IPS DF 19.7 (cell line): ENCODE measurements around the gene LEFTY1.
"Not testable (repeated sequence)": the region's sequence is repeated elsewhere in the genome, so short reads cannot be mapped to it uniquely, and the experiment has no call there.

Experiments used
- DNase-seq: peaks from one replicate; pipeline ENCODE4 v3.0.0-alpha.2; 2013; ENCODE audit warnings: low read depth, low spot score

The LEFTY1 gene

GRCh38 chr1:225849925-225850324, 39.0 kb downstream of the LEFTY1 start:
- DNase-seq = no peak

DNA sequence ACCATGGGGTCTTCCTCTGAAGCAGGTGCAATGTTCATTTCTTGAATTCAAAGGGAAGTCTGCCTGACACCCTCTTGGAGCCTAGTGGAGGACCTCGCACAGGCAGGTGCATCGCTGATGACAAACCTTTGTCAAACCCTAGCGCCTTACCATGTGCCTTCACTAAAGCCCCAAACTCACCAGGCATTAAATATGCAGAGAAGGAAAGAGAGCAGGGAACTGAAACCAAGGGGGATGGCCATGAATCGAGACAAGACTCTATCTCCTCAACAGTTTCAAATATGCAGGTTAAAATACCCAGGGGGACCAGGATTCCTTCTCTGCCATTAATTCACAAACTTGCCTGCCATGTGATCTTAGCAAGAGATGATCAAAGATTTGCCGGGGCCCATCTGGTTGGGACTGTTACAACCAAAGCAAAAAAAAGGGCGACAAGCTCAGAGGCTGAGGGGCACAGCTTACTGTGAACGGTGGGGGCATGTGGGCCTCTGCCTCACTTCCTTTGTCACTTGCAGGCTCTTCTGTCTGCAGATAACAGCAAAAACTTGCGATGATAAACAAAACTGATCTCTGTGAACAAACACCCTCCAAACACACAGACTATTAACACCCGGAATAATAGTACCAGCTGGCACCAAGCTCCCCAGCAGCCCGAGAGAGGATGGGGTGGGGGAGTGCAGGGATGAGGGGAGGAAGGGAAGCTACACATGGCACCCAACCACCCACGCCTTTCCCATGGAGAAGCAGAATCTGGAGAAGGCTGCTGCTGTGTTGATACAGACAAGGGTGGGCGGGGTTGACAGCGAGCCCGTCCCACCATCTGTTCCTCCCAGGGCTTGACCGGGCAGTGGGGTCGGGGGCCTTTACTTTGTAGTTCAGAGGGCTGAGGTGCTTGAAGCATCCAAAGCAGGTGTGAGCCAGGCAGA, 40.7 kb downstream of the LEFTY1 start:
- DNase-seq = no peak

DNA sequence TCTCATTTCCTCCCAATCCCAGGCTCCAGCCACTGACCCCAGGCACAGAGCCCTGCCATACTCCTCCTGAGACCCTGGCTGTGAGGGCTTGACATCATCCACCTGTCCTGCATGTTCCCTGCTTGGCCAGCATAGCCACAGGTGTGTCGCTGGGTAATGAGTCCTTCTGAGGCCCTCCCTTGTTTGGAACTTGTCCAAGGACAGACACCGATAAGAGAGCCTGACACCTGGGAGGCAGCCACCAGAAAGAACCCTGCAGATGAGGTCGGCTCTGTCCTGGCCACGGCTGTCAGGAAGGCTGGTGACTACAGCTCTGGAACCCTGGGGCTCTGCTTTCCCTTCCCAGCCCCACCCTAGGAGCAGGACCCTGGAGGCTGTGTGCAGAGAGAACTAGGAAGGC, 41.3 kb downstream of the LEFTY1 start:
- DNase-seq = no peak

- no peak for DNase-seq
These were observed 42.3 kb downstream of the LEFTY1 start for GRCh38 chr1:225846331-225847310.

- DNase-seq = peak; percentile 65
These were observed 43.2 kb downstream of the LEFTY1 start for GRCh38 chr1:225845571-225846259.

- DNase-seq = no peak
These were observed 43.8 kb downstream of the LEFTY1 start for GRCh38 chr1:225845097-225845496.

DNA sequence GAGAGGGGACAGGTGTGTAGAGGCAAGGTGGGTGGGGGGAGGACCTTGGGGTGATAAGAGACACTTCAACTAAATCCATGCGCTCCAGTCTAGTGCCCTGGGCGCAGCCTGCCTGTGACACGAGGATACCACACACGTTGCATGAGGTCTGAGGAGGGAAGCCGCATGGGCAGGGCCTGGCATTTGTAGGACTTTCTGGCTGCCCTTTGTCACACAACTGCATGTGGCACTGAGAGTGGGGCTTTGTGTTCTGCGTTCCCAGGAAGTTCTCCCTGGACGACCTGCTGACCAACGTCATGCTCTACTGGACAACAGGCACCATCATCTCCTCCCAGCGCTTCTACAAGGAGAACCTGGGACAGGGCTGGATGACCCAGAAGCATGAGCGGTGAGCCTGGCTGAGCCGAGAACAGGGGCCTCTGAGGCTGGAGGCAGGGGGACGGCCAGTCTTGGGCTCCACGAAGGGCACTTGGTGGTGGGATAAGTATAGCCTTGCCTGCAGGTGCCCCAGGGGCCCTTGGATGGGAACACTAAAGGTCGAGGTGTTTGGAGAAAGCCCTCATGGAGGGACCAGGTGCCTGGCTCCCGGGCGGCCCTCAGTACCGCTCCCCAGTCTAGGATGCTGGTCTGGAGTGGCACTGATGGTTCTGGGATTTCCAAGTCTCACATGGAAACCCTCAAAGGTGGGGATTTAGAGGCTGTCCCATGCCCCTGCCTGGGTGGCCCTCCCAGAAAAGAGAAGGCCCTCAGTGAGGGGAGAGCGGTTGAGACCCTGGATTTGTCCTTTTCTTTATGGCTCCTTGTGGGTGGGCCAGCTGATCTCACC, 44.5 kb downstream of the LEFTY1 start:
- DNase-seq = no peak

DNA sequence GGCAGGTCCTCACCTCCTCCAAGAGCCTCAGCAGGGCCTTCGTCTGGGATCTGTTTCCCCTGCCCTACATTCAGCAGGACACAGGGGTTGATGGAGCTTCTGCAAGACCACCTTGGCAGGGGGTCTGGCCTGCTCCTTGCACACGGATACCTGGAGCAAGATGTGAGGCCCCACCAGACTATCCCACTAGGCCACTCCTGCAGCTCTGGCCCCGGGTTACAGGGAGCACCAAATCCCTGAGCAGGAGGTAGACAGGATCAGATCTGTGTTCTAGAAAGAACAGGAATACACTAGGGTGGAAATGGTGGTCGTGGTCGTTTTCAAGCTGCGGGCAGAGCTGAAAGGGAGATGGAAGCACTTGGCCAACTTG, 45.5 kb downstream of the LEFTY1 start:
- DNase-seq = no peak

- DNase-seq = no peak
These were observed 46.0 kb downstream of the LEFTY1 start for GRCh38 chr1:225842788-225843425.

DNA sequence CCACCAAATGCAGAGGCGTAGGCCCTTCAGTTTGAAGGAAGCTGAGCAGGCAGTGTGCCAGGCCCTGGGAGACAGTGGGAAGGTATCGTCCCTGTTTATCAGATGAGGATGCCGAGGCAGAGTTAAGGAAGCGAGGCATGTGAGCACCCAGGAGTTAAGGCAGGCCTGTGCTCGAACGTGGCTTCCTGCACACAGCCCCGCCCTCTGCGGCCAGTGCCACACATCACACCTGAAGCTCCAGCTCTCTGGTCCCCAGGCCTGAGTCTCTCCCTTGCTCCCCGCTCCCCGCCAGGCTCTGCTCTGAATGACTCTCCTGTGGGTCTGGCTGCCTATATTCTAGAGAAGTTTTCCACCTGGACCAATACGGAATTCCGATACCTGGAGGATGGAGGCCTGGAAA, 46.9 kb downstream of the LEFTY1 start:
- no peak for DNase-seq

- DNase-seq = no peak
These were observed 48.2 kb downstream of the LEFTY1 start for GRCh38 chr1:225840713-225841112.

GRCh38 chr1:225840223-225840610, 48.7 kb downstream of the LEFTY1 start:
- DNase-seq = no peak

DNA sequence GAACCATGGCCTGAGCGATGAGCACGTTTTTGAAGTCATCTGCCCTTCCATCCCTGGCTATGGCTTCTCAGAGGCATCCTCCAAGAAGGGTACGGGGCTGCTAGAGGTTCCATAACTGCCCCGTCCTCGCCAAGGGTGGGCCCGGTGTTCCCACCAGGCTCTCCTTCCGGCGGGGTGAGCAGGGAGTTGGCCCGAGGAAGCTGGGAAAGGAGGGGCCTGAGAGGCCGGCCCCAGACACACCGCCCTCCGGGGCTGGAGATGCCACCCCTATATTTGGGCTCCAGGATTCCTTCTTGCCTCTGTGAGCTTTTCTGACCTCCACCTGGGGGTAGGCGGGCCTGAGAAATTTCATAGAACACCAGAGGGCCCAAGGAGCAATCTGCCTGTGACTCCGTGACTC, 50.2 kb downstream of the LEFTY1 start:
- DNase-seq = no peak

DNA sequence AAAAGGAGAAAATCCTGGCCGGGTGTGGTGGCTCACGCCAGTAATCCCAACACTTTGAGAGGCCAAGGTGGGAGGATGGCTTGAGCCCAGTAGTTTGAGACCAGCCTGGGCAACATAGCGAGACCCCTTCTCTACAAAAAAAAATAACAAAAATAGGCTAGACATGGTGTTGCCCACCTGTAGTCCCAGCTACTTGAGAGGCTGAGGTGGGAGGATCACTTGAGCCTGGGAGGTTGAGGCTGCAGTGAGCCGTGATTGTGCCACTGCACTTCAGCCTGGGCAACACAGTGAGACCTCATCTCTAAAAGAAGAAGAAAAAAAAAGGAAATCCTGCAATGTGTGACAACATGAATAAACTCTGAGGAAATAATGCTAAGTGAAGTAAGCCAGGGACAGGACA, 52.6 kb downstream of the LEFTY1 start:
- DNase-seq = not testable (repeated sequence)
